Activated naive CD4-positive, alpha-beta T cell treated with anti-CD3 and anti-CD28 coated beads, Interleukin-2, amount 50 U/mL, for 72 hours (primary cell): ENCODE data around the gene POLR1E. TPM values are rescaled to one million over a fixed set of nuclear protein-coding genes. Genes with fewer than 3 reads are reported as not detected.
A peak's percentile ranks its signal among the peaks of the same experiment; 100 is the strongest.
"Not testable (repeated sequence)": the region's sequence is repeated elsewhere in the genome, so short reads cannot be mapped to it uniquely, and the experiment has no call there.

Experiments
- ATAC-seq, 2 donors: fragments of 150-1000 bp; cut with Tn5 transposase; 2 replicates each; pipeline ENCODE4 v1.10.0; 2021; ENCODE audit warnings: mild to moderate bottlenecking in 2 of 2, moderate library complexity in 2 of 2
- DNase-seq, 2 donors: peaks; one replicate each; pipeline ENCODE4 v3.0.0; 2021 to 2022; ENCODE audit warnings: low spot score in 2 of 2
- H3K27ac Mint-ChIP-seq, 2 donors: one replicate each; pipeline ENCODE4 v1.8.0; 2022; ENCODE audit warnings: mild to moderate bottlenecking in 2 of 2, mixed read lengths in 2 of 2
- H3K36me3 Mint-ChIP-seq, 2 donors: one replicate each; pipeline ENCODE4 v1.8.0; 2022; ENCODE audit warnings: mixed read lengths in 2 of 2
- H3K9me3 Mint-ChIP-seq, 2 donors: one replicate each; pipeline ENCODE4 v1.8.0; 2022; ENCODE audit warnings: mixed read lengths in 2 of 2
- total RNA-seq, 2 donors: library from RNA; stranded (reverse); gene quantifications; one replicate each; pipeline ENCODE4 v1.2.3, GENCODE V29; 2022

POLR1E gene
- total RNA-seq, 2 donors from 2014 or later = 60.3 to 66.6 TPM

DNA sequence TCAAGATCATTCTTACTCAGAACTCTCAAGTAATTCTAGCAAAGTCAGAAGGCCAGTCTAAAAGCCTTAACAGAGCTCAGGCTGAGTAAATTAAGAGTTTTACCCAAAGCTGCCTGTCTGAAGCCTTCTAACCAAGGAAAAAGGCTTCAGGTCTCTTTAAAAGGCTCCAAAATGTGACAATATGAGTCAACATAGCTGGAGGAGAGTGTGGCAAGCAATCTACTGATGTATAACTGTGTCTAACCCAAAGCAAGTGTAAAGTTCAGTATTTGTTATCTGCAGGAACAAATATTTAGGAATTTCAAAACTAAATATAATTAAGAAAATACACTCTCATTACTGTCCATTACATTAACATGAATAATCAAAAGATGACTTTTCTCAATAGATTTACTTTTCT lies 31.5 kb upstream of the POLR1E start:
- peaks cover 0 to 8% of the 10 kb centered on the region in 2 donors for H3K36me3 Mint-ChIP-seq
- ATAC-seq (no peak), DNase-seq (no peak)
- H3K9me3 Mint-ChIP-seq = no peaks in the 10 kb centered on the region
- H3K27ac Mint-ChIP-seq = no peak overlapping the region

DNA sequence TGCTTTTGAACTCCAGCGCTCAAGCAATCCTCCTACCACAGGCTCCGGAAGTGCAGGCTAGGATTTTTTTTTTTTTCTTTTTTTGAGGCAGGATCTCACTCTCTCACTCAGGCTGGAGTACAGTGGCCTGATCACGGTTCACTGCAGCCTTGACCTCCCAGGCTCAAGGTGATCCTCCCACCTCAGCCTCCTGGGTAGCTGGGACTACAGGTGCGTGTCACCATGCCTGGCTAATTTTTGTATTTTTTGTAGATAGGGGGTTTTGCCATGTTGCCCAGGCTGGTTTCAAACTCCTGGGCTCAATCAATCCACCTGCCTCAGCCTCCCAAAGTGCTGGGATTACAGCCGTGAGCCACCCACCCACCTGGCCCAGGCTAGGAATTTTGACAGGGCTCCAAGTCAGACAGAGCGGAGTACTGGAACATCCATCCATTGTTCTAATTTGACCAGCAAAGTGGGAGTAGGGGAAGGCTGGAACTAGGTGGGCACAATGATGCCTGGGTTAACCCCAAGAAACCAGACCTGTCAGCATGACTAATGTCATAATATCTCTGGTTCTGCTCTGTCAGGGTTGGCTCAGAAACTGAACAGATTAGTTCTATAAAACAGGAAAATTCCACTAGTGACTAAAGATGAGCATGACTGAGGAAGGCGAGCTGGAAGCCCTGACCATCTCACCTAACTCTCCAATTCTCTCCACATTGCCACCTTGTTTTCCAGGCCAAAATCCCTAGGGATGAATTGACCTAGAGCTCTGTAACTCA lies 29.7 kb upstream of the POLR1E start:
- Mint-ChIP-seq H3K9me3 (no peaks in the 10 kb centered on the region), H3K36me3 (peaks cover 0 to 4% of the 10 kb centered on the region in 2 donors), H3K27ac (peak overlapping the region in 1 of 2 donors; percentile 77)
- peak in 1 of 2 donors; percentile 24 for ATAC-seq
- DNase-seq = no peak

DNA sequence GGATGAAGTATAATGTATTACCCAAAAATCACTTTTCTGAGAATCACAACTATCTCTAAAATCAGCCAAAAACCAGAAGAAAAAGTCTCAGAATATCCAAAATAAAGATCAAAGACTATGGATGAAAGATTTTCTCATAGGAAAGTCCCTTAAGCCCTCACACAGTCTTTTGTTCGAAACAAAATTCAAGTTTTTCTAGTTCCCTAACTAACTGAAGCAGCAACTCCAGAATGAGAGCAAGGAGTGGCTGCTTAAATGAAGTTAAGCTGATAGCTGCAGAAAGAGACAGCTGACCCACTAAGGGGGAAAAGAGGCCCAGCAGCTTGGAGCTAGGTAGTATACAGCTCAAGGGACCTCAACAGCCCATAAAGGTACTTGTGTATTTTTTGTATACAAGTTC lies 28.9 kb upstream of the POLR1E start:
- ATAC-seq (no peak), DNase-seq (no peak)
- Mint-ChIP-seq H3K9me3 (no peaks in the 10 kb centered on the region), H3K27ac (peak overlapping the region in 1 of 2 donors; percentile 77), H3K36me3 (peaks cover 0 to 4% of the 10 kb centered on the region in 2 donors)

DNA sequence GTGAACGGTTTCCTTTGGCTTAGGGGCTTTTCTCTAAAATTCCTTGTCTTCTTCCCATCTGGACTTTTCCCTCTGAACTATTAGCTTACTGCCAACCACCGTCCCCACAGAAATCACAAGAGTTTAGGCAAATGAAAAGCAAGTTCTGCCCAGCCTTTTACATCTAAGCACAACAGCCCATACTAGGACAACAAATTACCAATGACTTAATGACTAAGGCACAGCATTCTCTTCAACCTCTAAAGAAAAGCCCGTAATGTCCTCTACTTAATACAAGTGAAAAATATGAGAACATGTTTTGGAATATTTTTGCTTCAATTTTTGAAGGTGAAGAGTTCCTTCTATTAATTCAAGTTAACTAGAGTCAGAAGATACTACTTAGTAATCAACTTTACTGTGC lies 21.7 kb upstream of the POLR1E start:
- Mint-ChIP-seq H3K9me3 (no peaks in the 10 kb centered on the region), H3K36me3 (peaks cover 16 to 27% of the 10 kb centered on the region in 2 donors), H3K27ac (peak overlapping the region; percentile 99)
- ATAC-seq = no peak
- no peak for DNase-seq

DNA sequence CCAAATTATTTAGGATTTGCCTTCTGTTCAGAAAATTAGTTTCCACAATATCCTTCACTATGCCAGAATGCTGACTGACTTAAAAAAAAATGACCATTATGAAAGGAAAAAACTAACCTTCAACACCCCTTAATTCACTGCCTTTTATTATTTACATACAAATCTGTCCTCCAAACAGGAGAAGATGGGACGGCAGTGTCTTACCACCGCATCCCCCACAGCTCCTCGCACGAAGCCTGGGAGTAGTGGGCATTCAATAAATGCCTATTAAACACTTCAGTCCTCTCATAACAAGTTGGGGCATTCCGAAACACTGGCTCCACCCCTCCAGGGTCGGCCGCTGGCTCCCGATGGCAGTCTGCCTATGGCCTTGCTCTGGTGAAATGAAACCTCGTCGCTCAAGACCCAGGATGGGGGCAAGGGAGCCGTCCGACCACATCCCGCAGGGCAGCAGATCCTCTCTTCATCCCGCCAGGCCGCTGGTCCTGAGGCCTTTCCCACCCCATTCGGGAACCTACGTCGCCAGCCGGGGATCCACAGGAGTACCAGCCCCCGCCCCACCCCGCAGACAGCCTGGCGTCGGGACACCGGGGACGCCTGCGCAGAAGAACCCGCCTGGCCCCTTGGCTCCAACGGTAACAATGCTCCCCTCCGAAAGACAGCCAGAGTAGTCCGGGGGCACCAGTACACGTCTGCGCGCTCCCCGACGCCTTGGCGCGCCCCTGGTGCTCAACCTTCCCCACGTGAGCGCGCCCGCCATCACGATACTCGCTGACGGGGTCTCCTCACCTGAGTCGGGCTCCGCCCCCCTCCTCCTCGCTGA lies 21.1 kb upstream of the POLR1E start:
- H3K27ac Mint-ChIP-seq = peak overlapping the region; percentile 99

DNA sequence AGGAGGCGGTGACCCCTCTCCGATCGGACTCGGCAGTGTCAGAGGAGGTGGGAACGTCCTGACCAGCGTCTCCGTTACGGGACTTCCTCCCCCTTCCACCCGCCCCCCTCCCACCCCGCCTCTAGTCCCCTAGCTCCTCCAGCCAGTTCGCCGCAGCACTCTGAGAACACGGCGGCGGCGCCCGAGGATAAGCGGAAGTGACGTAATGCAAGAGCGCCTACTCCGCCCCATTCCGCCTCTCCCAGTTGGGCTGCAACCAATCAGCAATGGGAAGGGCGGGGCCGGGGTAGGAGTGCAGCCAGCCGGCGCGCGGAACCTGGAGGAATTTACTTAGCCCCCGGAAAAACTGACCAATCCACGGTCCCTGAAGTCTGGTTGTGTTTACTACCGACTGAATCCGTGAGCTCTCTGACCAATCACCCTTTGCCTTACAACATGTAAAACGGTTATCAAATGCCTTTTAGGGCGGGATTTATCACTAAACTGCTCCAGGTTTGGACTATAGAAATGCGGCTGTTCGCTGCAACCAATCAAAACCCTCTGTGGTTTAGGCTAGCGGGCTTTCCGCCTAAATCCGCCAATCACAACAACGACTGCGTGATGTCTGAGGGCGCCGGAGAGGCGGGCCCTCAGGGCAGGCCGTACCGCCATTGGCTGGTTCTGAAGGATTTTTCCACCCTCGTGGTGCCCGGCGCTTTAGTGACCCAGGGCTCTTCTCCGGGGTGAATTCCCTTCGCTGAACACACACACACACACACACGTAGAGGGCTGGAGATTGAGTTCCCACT lies 20.3 kb upstream of the POLR1E start, which contains the start of gene ZBTB5:
Gene ZBTB5 (minus strand): TSS at position 202 of the 788 bp plus-strand sequence. CDS start 22,899 bp downstream, outside the sequence.
- H3K9me3 Mint-ChIP-seq = no peaks in the 10 kb centered on the region
- DNase-seq = peak; percentile 95 to 99
- ATAC-seq = peak; percentile 83 to 84

More for the DNA sequence above, 21.1 kb upstream of the POLR1E start:
- peak in 1 of 2 donors; percentile 65 for DNase-seq
- ATAC-seq = peak; percentile 43 to 66
- no peaks in the 10 kb centered on the region for H3K9me3 Mint-ChIP-seq
- H3K36me3 Mint-ChIP-seq = peaks cover 16 to 27% of the 10 kb centered on the region in 2 donors

DNA sequence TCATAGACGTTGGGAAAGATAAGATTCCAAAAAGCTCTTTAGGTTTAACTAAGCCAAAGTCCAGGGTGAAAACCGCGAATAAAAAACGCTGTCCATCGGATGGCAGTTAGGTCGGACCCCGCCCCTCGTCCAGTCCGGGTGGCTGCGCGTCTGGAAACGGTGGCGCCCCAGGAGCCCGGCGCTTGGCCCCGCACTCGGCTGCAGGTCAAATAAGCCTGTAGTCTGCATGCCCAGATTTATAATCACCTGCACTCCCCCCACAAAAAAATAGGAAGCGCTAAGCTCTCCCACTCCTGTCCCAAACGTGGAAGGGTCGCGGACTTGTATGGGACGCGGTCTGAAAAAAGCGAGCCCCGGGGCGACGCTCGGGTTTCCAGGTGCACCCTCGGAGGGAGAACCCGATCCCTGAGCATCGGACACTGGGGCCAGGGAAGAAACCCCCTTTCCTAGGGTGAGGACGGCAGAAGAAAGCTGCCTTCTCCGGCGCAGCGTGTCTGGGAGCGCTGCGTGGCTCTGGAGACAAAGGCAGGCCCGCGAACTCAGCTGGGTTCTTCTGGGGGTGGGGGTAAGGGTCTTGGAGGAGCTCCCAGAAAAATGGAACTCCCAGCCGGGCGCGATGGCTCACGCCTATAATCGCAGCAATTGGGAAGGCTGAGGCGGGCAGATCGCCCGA lies 19.6 kb upstream of the POLR1E start:
- H3K36me3 Mint-ChIP-seq = peaks cover 16 to 22% of the 10 kb centered on the region in 2 donors
- peak overlapping the region; percentile 99 for H3K27ac Mint-ChIP-seq
- peak; percentile 27 to 62 for DNase-seq
- no peaks in the 10 kb centered on the region for H3K9me3 Mint-ChIP-seq
- ATAC-seq = peak; percentile 5 to 17

More for the DNA sequence above, 20.3 kb upstream of the POLR1E start, which contains the start of gene ZBTB5:
- Mint-ChIP-seq H3K27ac (peak within 1 kb of the TSS; percentile 99), H3K36me3 (peaks cover 16 to 26% of the 10 kb centered on the region in 2 donors)

DNA sequence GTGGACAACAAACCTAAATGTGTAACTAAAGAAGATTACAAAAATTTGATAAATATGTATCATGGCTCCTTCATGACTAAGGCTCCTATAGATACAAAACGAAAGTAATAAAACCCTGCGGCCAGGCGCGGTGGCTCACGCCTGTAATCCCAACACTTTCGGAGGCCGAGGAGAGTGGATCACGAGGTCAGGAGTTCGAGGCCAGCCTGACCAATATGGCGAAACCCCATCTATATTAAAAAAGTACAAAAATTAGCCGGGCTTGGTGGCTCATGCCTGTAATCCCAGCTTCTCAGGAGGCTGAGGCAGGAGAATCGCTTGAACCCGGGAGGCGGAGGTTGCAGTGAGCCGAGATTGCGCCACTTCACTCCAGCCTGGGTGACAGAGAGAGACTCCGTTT lies 18.2 kb upstream of the POLR1E start:
- H3K36me3 Mint-ChIP-seq = peaks cover 16 to 24% of the 10 kb centered on the region in 2 donors
- DNase-seq, H3K9me3 Mint-ChIP-seq, ATAC-seq, H3K27ac Mint-ChIP-seq: not testable (repeated sequence)

DNA sequence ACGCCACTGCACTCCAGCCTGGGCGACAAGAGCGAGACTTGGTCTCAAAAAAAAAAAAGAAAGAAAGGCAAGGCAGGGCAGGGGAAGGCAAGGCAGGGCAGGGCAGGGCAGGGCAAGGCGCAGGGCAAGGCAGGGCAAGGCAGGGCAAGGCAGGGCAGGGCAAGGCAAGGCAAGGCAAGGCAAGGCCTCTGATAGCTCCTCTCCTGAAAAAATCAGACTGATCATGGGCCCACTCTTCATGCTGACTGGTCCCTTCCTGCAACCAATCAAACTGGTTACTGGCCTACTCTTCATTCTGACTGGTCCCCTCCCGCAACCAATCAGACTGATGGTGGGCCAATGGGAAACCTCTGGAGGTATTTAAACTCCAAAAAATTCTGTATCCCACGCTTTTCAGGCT lies 17.1 kb upstream of the POLR1E start:
- ATAC-seq = no peak
- Mint-ChIP-seq H3K9me3 (peaks cover 0 to 3% of the 10 kb centered on the region in 2 donors), H3K36me3 (peaks cover 14 to 18% of the 10 kb centered on the region in 2 donors), H3K27ac (peak overlapping the region in 1 of 2 donors; percentile 44)
- DNase-seq = no peak

DNA sequence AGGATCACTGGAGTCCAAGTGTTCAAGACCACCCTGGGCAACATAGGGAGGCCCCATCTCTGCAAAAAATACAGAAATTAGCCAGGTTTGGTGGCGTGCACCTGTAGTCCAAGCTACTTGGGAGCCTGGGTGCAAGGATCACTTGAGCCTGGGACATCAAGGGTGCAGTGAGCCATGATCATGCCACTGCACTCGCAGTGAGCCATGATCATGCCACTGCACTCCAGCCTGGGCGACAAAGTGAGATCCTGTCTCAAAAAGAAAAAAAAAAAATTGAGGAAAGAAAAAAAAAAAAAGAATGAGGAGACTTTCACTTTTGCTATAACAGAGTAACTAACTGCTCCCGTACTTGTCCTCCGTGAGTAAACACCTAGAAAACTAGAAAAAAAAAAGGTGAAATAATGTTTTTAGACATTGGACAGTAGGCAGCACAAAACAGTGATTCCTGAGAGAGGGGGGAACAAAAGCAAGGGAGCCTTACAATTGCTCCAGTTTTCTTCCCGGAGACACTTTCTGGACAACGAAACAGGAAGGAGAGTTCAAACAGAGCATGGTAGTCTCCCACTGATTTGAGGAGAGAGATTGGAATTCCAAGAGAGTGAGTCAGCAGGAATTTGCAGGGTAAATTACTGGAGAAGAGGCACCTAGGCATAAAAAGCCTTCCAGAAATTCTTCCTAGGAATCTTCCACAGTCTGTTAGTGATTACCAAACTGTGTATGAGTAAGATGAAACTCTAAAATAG lies 13.6 kb upstream of the POLR1E start:
- no peak for DNase-seq
- Mint-ChIP-seq H3K9me3 (peaks cover 0 to 11% of the 10 kb centered on the region in 2 donors), H3K36me3 (peaks cover 0 to 13% of the 10 kb centered on the region in 2 donors), H3K27ac (peak overlapping the region; percentile 18 to 83)
- ATAC-seq = peak; percentile 36 to 43

DNA sequence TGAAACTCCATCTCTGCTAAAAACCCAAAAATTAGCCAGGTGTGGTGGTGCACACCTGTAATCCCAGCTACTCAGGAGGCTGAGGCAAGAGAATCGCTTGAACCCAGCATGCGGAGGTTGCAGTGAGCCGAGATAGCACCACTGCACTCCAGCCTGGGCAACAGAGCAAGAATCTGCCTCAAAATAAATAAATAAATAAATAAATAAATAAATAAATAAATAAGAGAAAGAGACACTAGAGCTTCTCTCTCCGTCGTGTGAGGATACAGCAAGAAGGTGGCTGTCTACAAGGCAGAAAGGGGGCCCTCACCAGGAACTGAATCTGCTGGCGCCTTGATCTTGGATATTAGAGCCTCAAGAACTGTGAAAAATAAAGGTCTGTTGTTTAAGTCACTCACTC lies 11.8 kb upstream of the POLR1E start:
- ATAC-seq = not testable (repeated sequence)

DNA sequence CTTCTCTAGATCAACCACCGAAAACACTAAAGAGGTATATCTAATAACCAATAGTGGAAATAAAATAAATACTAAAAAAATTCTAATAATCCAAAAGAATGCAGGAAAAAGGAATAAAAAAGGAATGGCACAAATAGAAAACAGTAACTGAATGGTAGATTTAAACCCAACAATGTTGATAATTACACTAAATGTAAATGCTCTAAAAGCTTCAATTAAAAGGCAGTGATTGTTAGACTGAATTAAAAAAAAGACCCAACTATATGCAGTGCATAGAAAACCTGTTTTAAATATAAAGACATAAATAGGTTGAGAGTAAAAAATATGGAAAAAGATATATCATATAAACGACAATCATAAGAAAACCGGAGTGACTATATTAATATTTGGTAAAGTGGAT lies 11.3 kb upstream of the POLR1E start:
- DNase-seq (no peak), ATAC-seq (no peak)
- Mint-ChIP-seq H3K36me3 (peaks cover 0 to 13% of the 10 kb centered on the region in 2 donors), H3K9me3 (peaks cover 0 to 11% of the 10 kb centered on the region in 2 donors), H3K27ac (no peak overlapping the region)

More for the DNA sequence above, 11.8 kb upstream of the POLR1E start:
- H3K27ac Mint-ChIP-seq, DNase-seq: not testable (repeated sequence)
- peaks cover 0 to 13% of the 10 kb centered on the region in 2 donors for H3K36me3 Mint-ChIP-seq
- H3K9me3 Mint-ChIP-seq = peaks cover 0 to 11% of the 10 kb centered on the region in 2 donors

DNA sequence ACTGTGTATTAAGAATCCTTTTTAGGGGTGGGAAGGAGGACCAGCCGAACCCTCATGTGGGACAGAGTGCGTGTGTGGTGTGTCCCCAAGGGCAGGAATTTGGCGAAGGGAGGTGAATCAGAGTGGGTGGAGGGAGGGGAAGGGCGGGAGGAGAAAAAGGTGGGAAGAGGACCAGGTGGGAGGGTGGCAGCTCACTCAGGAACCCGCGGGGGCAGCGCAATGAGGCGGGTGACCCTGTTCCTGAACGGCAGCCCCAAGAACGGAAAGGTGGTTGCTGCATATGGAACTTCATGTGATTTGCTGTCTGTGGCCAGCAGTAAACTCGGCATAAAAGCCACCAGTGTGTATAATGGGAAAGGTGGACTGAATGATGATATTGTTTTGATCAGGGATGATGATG lies 8.8 kb upstream of the POLR1E start:
- H3K36me3 Mint-ChIP-seq = peaks cover 0 to 13% of the 10 kb centered on the region in 2 donors
- DNase-seq = no peak
- H3K9me3 Mint-ChIP-seq = peaks cover 0 to 11% of the 10 kb centered on the region in 2 donors
- ATAC-seq = no peak
- H3K27ac Mint-ChIP-seq = no peak overlapping the region

DNA sequence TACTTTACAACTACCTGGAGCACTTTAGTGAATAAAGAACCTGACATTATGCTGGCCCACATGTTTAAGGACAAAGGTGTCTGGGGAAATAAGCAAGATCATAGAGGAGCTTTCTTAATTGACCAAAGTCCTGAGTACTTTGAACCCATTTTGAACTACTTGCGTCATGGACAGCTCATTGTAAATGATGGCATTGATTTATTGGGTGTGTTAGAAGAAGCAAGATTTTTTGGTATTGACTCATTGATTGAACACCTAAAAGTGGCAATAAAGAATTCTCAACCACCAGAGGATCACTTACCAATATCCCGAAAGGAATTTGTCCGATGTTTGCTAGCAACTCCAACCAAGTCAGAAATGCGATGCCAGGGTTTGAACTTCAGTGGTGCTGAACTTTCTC lies 8.3 kb upstream of the POLR1E start:
- DNase-seq, H3K36me3 Mint-ChIP-seq, ATAC-seq, H3K27ac Mint-ChIP-seq: not testable (repeated sequence)
- peaks cover 0 to 11% of the 10 kb centered on the region in 2 donors for H3K9me3 Mint-ChIP-seq

DNA sequence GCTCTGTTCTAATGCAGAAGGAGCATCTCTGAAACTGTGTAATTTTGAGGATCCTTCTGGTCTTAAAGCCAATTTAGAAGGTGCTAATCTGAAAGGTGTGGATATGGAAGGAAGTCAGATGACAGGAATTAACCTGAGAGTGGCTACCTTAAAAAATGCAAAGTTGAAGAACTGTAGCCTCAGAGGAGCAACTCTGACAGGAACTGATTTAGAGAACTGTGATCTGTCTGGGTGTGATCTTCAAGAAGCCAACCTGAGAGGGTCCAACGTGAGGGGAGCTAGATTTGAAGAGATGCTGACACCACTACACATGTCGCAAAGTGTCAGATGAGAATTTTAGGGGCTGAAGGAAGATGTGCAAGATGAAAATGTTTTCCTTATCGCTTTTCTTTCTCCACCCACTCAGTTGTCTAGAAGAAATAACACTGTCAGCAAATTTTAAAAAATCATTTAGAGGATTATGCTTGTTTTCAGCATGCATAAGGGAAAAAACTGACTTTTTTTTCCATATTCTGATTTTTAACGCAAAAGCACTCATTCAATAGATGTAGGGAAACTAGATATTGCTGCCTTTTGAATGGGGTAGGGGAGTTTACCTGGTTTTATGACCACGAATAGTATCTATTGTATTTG lies 7.6 kb upstream of the POLR1E start:
- H3K9me3 Mint-ChIP-seq = peaks cover 0 to 11% of the 10 kb centered on the region in 2 donors
- DNase-seq, H3K27ac Mint-ChIP-seq, ATAC-seq, H3K36me3 Mint-ChIP-seq: not testable (repeated sequence)
